ENCODE measurements around the gene ITGA8.
A peak's percentile ranks its signal among the peaks of the same experiment; 100 is the strongest.
"Not testable (repeated sequence)": the region's sequence is repeated elsewhere in the genome, so short reads cannot be mapped to it uniquely, and the experiment has no call there.

The ITGA8 gene

DNA sequence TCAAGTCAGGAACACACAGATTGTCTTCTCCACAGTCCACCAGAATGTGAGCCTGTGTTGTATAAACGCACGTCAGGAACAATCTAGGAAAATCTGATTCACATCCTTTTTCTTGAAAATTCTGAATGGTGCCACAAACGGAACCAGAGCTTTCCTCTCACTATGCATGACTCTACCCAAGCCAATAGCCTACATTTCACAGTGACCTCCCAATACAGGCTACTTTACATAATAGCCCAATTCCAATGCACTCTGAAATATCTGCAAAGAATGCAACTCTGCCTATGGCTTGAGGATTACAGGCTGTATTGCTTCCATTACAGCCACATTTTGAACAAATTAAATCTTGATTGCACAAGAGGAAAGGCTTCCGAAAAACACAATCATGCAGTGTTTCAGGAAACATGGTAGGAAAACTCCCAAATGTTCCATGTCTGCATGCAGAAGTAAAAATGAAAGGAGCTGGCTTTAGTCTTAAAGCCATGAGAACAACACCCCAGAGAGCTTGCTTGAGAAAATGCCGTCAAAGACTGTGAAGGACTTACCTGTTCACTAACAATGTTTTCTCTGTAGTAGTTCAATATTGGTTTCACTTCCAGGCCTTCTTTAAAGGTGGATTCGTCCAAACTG is 113.9 kb downstream of the ITGA8 start:
- DNase-seq: no peak

DNA sequence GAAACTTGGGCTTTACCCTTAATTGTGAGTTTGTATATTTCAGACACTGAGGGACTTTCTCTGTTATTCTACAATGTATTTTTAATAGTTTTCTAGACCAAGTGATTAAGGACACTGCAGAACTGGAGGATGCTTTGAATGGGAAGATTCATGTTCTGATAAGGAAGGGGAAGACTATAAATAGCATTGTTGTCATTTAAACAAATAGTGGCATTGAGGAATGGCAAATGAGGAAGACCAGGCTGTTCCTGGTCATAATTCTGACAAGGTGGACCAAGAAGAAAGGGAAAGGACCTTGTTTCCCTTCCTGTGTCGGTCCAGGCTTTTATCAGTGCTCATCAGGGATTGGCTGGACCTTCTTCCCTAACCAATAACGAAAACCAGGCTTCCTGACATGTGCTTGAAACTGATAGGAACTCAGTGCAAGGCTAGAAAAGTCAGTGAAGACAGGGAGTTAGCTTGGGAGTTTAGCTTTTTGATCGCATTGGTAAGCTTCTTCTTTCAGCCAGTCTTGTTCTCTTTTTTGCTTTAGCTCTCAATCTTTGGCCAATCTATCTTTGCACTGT is 116.2 kb downstream of the ITGA8 start:
- DNase-seq: no peak

DNA sequence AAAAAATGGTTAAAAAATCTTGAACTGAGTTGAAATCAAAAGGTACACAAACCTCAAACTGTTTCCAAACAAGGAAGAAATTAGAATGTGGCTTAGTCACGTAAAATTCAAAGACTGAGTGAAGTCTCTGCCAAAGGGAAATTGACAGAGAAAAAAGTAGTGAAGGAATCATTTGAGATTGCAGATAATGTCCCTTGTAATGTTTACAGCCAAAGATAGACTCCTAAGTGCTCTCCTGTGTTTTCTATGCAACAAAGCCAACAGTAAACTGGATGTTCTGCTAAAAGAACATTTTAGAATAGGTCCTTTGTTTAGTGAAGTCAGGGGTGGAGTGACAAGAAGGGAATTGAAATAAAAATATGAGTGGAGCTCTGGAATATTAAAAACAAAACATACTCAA is 117.9 kb downstream of the ITGA8 start:
- DNase-seq: no peak

DNA sequence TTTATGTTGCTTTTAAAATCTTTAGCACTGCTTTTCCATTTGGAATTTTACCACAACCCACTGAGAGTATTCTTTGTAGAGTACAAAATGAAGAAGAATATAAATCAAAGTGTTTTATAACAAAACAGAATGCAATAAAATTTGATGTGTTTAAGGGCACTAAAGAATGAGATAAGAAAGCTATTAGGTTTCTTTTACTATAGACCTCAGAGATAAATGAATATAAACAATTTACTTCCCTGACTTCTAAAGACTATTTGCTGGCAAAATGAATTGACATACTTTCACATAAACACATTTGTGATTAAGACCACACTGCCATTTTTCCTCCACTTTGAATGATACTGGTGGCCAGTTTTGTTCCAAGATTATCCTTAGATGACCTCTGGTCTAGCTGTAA is 124.5 kb downstream of the ITGA8 start:
- DNase-seq: no peak

- DNase-seq: no peak
Observed at GRCh38 chr10:15591937-15592336, 127.8 kb downstream of the ITGA8 start.

- DNase-seq: no peak
Observed at GRCh38 chr10:15591431-15591830, 128.3 kb downstream of the ITGA8 start.

DNA sequence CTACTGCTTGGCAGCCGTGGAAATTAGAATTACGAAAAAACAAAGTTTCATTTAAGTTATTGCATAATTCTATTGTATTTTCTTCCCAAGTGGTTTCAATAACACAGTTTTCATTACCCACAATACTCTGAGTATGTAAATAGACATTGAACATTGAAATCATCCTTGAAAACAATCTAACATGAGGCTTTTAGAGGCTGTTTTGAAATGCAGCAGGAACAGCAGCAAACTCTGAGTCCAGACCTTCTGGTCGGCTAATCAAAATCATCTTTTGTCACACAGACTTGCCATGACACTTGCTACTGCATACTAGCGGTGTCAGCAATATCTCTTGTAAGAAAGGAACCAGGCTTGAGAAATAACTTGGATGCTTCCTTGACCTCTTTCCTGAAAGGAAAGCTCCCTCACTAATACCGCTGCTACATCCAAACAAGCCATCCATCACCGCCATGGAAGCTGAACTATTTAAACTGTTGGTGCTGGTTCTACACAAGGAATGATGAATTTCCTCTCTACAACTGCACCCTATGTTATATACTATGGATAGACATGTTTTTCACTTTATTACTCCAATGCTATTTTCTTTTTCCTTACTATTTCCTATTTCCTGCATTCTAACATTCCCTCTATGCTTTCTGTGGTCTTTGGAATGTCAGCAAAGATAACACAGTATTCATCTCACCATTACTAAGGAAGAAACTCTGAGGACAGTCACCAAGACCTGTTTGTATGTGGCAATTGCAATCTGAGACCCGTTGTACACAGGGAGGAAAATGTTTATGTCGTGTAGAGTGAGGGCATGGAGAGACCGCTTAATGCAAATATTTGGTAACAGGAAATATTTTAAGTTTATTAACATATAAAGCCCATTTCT is 130.8 kb downstream of the ITGA8 start:
- DNase-seq: no peak

- DNase-seq: no peak
Observed at GRCh38 chr10:15588151-15588550, 131.6 kb downstream of the ITGA8 start.

- DNase-seq: no peak
Observed at GRCh38 chr10:15587271-15587670, 132.5 kb downstream of the ITGA8 start.

- peak; percentile 21 for DNase-seq
Observed at GRCh38 chr10:15585303-15585715, 134.4 kb downstream of the ITGA8 start.

GRCh38 chr10:15582972-15583371 is 136.8 kb downstream of the ITGA8 start:
- not testable (repeated sequence) for DNase-seq

DNA sequence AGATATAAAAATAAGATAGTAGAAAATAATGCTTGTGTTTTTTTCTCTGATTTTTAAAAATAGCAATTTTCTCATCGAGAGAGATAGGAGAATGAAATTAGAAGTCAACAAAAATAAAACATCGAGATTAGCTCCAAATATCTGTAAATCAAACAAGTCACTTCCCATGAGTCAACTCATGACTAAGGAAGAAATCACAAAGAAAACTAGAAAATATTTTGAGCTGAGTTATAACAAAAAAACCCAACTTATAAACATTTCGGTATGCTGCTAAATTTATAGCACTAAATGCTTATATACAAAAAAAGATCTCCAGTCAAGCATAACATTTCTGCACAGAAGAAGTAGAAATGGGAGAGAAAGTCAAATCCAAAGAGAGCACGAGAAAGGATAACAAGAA is 140.1 kb downstream of the ITGA8 start:
- DNase-seq: no peak

DNA sequence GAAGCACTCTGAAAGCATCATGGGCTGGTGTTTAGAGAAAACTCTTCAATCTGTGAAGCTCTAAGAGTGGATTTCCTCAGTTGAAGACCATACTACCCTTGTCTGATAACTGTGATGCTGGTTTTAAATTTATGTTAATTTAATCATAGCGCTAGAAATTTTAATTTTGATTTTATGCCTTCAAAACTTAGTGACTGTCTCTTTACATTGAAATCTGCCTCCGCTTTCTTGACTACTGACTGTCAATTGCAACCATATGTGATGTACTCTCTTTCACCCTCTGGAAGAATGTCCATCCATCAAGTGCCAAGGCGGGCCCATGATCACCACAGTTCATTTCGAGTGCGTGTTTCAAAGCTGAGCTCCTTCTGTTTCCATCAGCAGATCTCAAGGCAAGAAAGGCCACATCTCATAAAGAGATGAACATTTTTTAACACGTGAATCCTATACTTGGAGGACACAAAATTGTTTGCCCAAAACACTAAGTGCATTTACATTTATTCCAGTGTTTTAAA is 147.1 kb downstream of the ITGA8 start:
- no peak for DNase-seq

GRCh38 chr10:15571575-15571974 is 148.1 kb downstream of the ITGA8 start:
- no peak for DNase-seq

DNA sequence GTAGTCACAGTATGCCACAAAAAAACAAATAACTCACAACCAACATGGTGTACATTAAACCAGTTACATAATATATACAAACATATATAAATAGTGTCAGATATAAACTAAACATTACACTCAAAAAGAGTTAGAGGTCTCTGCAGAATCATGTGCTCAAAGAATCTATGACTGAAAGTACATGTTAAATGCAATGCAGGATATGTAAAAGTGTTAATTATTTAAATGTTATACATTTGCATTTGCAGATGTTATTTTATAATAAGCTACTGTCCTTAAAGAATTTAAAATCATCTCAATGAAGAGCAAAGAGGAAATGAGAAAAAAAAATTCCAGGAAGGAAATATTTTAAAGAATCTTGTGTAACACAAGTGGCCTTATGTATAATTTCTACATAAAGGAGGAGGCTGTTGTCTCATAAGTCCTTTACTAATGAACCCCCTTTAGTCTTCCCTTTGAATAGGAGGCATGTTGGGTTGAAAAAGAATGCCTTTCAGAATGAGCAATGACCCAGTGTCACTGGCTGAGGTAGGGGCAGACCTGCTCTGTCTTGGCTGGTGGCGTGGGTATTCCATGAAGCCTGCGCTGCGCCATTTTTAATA is 148.9 kb downstream of the ITGA8 start:
- no peak for DNase-seq

- DNase-seq: no peak
Observed at GRCh38 chr10:15567952-15568351, 151.8 kb downstream of the ITGA8 start.

DNA sequence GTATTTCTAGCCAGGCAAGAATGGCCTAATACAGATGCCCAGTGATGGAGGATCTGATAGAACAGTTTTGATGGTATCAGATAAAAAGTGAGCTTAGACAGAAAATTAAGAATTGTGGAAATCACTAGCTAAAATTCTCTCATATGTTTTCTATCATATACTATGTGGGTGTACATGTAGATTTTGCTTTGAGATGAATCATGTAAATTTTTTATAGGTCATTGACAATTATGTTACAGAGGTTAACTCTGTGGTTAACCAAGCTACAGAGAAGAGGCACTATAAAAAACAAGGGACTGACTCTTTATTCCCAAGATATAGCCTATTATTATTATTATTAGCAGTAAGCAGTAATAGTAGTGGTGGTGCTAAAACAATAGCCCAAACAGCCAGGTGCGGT is 156.5 kb downstream of the ITGA8 start:
- DNase-seq: no peak

- no peak for DNase-seq
Observed at GRCh38 chr10:15562578-15562977, 157.1 kb downstream of the ITGA8 start.

DNA sequence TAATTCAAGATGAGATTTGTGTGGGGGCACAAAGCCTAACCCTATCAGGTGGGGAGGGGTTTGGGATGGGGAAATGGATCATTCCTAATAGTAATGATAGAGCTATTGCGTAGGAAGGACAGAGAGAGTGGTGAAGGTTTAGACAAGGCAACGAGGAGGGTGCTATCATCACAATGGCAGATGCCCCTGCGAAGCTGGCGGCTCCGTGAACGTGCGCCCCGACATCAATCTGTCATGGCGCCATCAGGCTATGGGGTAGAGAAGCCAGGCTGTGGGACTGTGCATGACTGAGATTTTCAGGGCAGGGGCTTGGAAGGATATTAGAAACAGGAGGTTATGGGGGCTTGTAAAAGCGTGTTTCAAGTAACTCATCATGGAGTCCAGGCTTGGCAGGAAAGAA is 157.6 kb downstream of the ITGA8 start:
- DNase-seq: no peak

DNA sequence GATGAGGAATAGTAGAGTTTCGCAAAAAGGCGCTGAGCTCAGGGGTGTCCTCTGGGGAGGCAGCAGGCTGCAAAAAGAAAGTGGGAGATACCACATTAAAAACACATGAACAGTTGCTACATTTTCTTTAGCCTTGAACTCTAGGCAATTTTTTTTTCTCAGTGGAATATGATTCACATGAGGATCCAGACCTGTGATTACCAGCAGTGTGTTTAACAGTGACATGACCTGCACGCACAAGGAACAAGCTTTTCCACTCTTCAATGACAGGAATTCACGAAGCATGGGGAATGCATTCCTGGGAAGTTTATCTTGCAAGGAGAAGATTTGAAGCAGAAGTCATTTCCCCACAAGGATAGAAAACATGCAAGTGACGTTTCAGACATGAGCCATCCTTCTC is 161.6 kb downstream of the ITGA8 start:
- no peak for DNase-seq

DNA sequence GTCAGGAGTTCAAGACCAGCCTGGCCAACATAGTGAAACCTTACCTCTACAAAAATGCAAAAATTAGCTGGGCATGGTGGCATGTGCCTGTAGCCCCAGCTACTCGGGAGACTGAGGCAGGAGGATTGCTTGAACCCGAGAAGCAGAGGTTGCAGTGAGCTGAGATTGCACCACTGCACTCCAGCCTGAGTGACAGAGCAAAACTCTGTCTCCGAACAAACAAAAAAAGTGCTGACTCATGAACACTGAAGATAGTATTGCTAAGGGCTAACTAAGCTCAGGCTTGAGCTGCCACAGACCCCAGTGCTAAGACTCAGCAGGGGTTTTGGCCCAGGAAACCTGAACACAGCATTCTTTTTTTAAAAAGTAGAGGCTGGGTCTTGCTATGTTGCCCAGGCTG is 162.6 kb downstream of the ITGA8 start:
- not testable (repeated sequence) for DNase-seq

GRCh38 chr10:15550950-15551349 is 168.8 kb downstream of the ITGA8 start:
- no peak for DNase-seq

DNA sequence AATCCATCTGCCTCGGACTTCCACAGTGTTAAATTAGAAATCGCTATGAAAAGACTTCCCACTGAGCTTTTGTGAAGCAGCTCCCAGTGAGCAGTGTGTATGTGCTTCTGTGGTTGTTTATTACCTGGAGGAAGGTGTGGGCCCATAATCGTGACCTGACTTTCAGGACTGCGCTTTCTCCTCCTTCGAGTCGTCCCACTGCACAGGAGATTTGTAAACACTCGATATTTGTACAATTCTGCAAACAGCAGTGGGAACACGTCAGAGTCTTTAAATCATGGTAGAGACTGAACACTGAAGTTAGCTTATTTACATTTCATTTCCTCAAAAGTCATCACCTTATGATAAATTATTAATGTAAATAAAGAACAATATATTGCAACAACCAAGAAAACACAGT is 171.4 kb downstream of the ITGA8 start:
- no peak for DNase-seq

GRCh38 chr10:15546606-15547005 is 173.1 kb downstream of the ITGA8 start:
- no peak for DNase-seq

Data from stimulated activated CD4-positive, alpha-beta T cell treated with anti-CD3 and anti-CD28 coated beads, Interleukin-4, amount 100 ng/mL, for 1 hour (primary cell).